Diencephalon (tissue), 1 donor: ENCODE measurements around the gene GATC. TPM values are rescaled to one million over a fixed set of nuclear protein-coding genes. Genes with fewer than 3 reads are reported as not detected.

Experiments used
- small RNA-seq: library from RNA; depleted of rRNA; stranded (forward); fragments of <200 nt; gene quantifications from one replicate; pipeline ENCODE3, GENCODE V24; 2014
- total RNA-seq: library from RNA; depleted of rRNA; stranded (reverse); fragments of >200 nt; gene quantifications from one replicate; pipeline ENCODE4 v1.2.3, GENCODE V29; 2014

Gene GATC
- total RNA-seq: 35.1 TPM

GRCh38 chr12:120445911-120446843, at the start of gene GATC, which contains the start of gene TRIAP1:
GATC (plus strand) TSS chr12:120446444; CDS start chr12:120446481, 37 bp downstream.
TRIAP1 (minus strand) TSS chr12:120446384; CDS start chr12:120446372, 12 bp downstream.

GRCh38 chr12:120437735-120438494, 8.3 kb upstream of the GATC start, which contains the start of gene COX6A1:
COX6A1 (plus strand) TSS chr12:120438113; CDS start chr12:120438127, 14 bp downstream.

GRCh38 chr12:120469450-120470149, 23.4 kb downstream of the GATC start, which contains the start of gene SRSF9:
SRSF9 (minus strand) TSS chr12:120469748; CDS start chr12:120469609, 139 bp downstream.

GRCh38 chr12:120495731-120496412, 49.6 kb downstream of the GATC start, which contains the start of gene DYNLL1:
DYNLL1 (plus strand) TSS chr12:120496113; CDS start chr12:120496422, 309 bp downstream.

Small RNA genes within 50 kb of the gene (small RNA-seq; reads per million reads assigned to genes)
- not detected for gene RF00019

Other genes with a start within 250 kb of the GATC start
- 1,513 TPM for gene RPLP0, start 245.3 kb upstream of the GATC start, total RNA-seq
- 5.8 TPM for gene PXN, start 180.7 kb upstream of the GATC start, total RNA-seq
- gene RNU4-2, start 154.5 kb upstream of the GATC start, total RNA-seq: under 0.01 TPM
- under 0.01 TPM for gene RNU4-1, start 153.2 kb upstream of the GATC start, total RNA-seq
- 3.0 TPM for gene SIRT4, start 144.1 kb upstream of the GATC start, total RNA-seq
- gene PLA2G1B, start 118.7 kb upstream of the GATC start, total RNA-seq: not detected
- gene MSI1, start 77.3 kb upstream of the GATC start, total RNA-seq: 10.1 TPM
- 573 TPM for gene COX6A1, start 8.3 kb upstream of the GATC start, total RNA-seq
- gene TRIAP1, start 60 bp upstream of the GATC start, total RNA-seq: 11.8 TPM
- gene SRSF9, start 23.3 kb downstream of the GATC start, total RNA-seq: 112 TPM
- 303 TPM for gene DYNLL1, start 49.7 kb downstream of the GATC start, total RNA-seq
- gene COQ5, start 82.7 kb downstream of the GATC start, total RNA-seq: 30.9 TPM
- 144 TPM for gene RNF10, start 87.9 kb downstream of the GATC start, total RNA-seq
- 23.8 TPM for gene POP5, start 135.0 kb downstream of the GATC start, total RNA-seq
- 3.2 TPM for gene CABP1, start 194.2 kb downstream of the GATC start, total RNA-seq
- 66.0 TPM for gene MLEC, start 240.7 kb downstream of the GATC start, total RNA-seq